GM12873 (cell line): ENCODE data around the gene VPS50.

ENCODE experiments used
- TF ChIP-seq, protein P1 (sequence below): IDR thresholded peaks from 2 replicates; pipeline ENCODE4 v1.5.1; 2012; ENCODE audit warnings: low read depth, mild to moderate bottlenecking, moderate library complexity, low read length, control low read depth; ENCODE audit not compliant: insufficient read depth; ENCODE audit errors: missing control alignments

The VPS50 gene

GRCh38 chr7:93231799-93232672 is at the start of gene VPS50:
Gene VPS50, plus strand, starts transcription at chr7:93232366. Its CDS starts 102 bp downstream, at chr7:93232468.
- TF ChIP-seq, protein P1, sequence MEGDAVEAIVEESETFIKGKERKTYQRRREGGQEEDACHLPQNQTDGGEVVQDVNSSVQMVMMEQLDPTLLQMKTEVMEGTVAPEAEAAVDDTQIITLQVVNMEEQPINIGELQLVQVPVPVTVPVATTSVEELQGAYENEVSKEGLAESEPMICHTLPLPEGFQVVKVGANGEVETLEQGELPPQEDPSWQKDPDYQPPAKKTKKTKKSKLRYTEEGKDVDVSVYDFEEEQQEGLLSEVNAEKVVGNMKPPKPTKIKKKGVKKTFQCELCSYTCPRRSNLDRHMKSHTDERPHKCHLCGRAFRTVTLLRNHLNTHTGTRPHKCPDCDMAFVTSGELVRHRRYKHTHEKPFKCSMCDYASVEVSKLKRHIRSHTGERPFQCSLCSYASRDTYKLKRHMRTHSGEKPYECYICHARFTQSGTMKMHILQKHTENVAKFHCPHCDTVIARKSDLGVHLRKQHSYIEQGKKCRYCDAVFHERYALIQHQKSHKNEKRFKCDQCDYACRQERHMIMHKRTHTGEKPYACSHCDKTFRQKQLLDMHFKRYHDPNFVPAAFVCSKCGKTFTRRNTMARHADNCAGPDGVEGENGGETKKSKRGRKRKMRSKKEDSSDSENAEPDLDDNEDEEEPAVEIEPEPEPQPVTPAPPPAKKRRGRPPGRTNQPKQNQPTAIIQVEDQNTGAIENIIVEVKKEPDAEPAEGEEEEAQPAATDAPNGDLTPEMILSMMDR: no peak

- TF ChIP-seq, protein P1: no peak
These were observed 46.7 kb upstream of the VPS50 start for GRCh38 chr7:93185303-93186027.

- TF ChIP-seq, protein P1: no peak
These were observed 43.1 kb upstream of the VPS50 start for GRCh38 chr7:93188870-93189634.

DNA sequence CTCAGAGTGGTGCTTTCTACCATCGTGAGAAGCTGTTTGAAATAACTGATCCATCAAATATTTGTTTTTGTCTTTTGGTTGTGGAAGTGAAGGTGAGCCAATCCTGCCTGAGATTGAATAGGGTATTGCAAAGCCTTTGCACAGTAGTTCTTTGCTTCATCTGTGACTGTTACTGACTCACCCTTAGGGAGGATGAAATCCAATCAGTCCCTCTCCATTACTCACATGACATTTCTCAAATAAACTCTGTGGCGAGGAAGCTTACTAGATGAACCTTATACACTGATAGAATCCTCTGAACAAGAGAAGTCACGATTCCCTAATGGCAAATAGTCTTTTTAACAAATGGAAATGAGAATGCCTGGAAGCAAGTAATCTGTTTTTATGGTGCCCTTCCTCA is 37.8 kb upstream of the VPS50 start:
- TF ChIP-seq, protein P1: no peak

- TF ChIP-seq, protein P1: no peak
These were observed 35.8 kb upstream of the VPS50 start for GRCh38 chr7:93196336-93196735.

GRCh38 chr7:93198472-93198871 is 33.7 kb upstream of the VPS50 start:
- TF ChIP-seq, protein P1: no peak
